ENCODE results near the gene FAH. TPM values are rescaled to one million over a fixed set of nuclear protein-coding genes. Genes with fewer than 3 reads are reported as not detected.

The FAH gene
- 10 to 100 TPM; 58.9 to 61.0 TPM for total RNA-seq

GRCh38 chr15:80152896-80153876 is at the start of gene FAH:
FAH (plus strand) TSS chr15:80152999; CDS start chr15:80153055, 56 bp downstream.
- H3K9me3 Mint-ChIP-seq: no peaks in the 10 kb centered on the region
- ATAC-seq: peak; percentile 37
- peak within 1 kb of the TSS; percentile 90 for H3K4me3 Mint-ChIP-seq
- H3K4me1 Mint-ChIP-seq (ENCODE audit: low read depth): peaks cover 31% of the 10 kb centered on the region
- POLR2A ChIA-PET: interaction anchor here (0.6 to 1.2 kb wide), 6 partner anchors 15 to 703 kb away, joined by 3 to 5 read pairs (median 3); partner anchors contain the start of gene BCL2A1
- H3K27ac Mint-ChIP-seq: peak within 1 kb of the TSS; percentile 93
- TF ChIP-seq, protein P1, sequence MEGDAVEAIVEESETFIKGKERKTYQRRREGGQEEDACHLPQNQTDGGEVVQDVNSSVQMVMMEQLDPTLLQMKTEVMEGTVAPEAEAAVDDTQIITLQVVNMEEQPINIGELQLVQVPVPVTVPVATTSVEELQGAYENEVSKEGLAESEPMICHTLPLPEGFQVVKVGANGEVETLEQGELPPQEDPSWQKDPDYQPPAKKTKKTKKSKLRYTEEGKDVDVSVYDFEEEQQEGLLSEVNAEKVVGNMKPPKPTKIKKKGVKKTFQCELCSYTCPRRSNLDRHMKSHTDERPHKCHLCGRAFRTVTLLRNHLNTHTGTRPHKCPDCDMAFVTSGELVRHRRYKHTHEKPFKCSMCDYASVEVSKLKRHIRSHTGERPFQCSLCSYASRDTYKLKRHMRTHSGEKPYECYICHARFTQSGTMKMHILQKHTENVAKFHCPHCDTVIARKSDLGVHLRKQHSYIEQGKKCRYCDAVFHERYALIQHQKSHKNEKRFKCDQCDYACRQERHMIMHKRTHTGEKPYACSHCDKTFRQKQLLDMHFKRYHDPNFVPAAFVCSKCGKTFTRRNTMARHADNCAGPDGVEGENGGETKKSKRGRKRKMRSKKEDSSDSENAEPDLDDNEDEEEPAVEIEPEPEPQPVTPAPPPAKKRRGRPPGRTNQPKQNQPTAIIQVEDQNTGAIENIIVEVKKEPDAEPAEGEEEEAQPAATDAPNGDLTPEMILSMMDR (IDR thresholded peaks at IDR 0.05): no peak
- DNase-seq: peak; percentile 71
- intact Hi-C loops (cut with micrococcal nuclease): no loop called here
- peaks cover 5% of the 10 kb centered on the region for H3K36me3 Mint-ChIP-seq (ENCODE audit: low read depth)
- H3K27me3 Mint-ChIP-seq: no peaks in the 10 kb centered on the region
- CTCF ChIA-PET: interaction anchor here (1.0 to 1.4 kb wide), 2 partner anchors 92 to 230 kb away, joined by 3 read pairs; no protein-coding TSS in a partner anchor

- ChIA-PET POLR2A (interaction anchor here (0.7 kb wide), 1 partner anchor 295 kb away, joined by 3 read pairs; no protein-coding TSS in a partner anchor), CTCF (no interaction called here)
- intact Hi-C loops (cut with micrococcal nuclease): no loop called here
- no peaks in the 10 kb centered on the region for H3K27me3 Mint-ChIP-seq
- peaks cover 7% of the 10 kb centered on the region for H3K36me3 Mint-ChIP-seq (ENCODE audit: low read depth)
- TF ChIP-seq, protein P1 (IDR thresholded peaks at IDR 0.05): no peak
- no peaks in the 10 kb centered on the region for H3K9me3 Mint-ChIP-seq
- DNase-seq (no peak), ATAC-seq (no peak)
- no peak overlapping the region for H3K4me3 Mint-ChIP-seq
- peaks cover 50% of the 10 kb centered on the region for H3K4me1 Mint-ChIP-seq (ENCODE audit: low read depth)
- no peak overlapping the region for H3K27ac Mint-ChIP-seq
These were observed 47.6 kb upstream of the FAH start for GRCh38 chr15:80105193-80105592.

DNA sequence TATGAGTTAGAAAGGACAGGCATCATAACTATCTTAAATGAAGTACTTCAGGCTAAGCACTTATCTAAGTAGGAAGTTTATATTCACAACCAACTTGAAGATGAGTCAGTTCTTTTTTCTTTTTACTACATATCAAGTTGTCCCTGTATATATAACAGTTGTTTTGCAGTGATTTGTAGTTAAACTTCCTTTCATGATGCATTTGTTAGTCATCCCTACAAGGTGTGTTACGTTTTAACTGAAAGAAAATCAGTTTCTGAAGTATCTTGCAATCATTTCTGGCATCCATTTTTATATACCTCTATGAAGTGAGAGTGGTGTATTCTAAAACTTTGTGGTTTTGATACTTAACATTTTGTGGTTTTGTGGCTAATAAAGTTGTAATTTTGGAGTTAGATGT is 47.2 kb upstream of the FAH start:
- no peak overlapping the region for H3K4me3 Mint-ChIP-seq
- intact Hi-C loops (cut with micrococcal nuclease): no loop called here
- no peak overlapping the region for H3K27ac Mint-ChIP-seq
- H3K9me3 Mint-ChIP-seq: no peaks in the 10 kb centered on the region
- DNase-seq (no peak), ATAC-seq (peak; percentile 61)
- peaks cover 7% of the 10 kb centered on the region for H3K36me3 Mint-ChIP-seq (ENCODE audit: low read depth)
- H3K27me3 Mint-ChIP-seq: no peaks in the 10 kb centered on the region
- ChIA-PET POLR2A (interaction anchor here (0.7 kb wide), 1 partner anchor 295 kb away, joined by 3 read pairs; no protein-coding TSS in a partner anchor), CTCF (no interaction called here)
- peaks cover 49% of the 10 kb centered on the region for H3K4me1 Mint-ChIP-seq (ENCODE audit: low read depth)
- TF ChIP-seq, protein P1 (IDR thresholded peaks at IDR 0.05): no peak

- POLR2A ChIA-PET: no interaction called here
These were observed 46.7 kb upstream of the FAH start for GRCh38 chr15:80106051-80106450.

More at GRCh38 chr15:80106051-80106450, 46.7 kb upstream of the FAH start:
- Mint-ChIP-seq H3K27me3 (no peaks in the 10 kb centered on the region), H3K9me3 (no peaks in the 10 kb centered on the region), H3K4me1 (ENCODE audit: low read depth) (peaks cover 47% of the 10 kb centered on the region), H3K36me3 (ENCODE audit: low read depth) (peaks cover 7% of the 10 kb centered on the region), H3K4me3 (no peak overlapping the region), H3K27ac (no peak overlapping the region)
- ATAC-seq (no peak), DNase-seq (no peak)
- intact Hi-C loops (cut with micrococcal nuclease): no loop called here
- CTCF ChIA-PET: no interaction called here
- TF ChIP-seq, protein P1 (IDR thresholded peaks at IDR 0.05): no peak
